HG03280 (cell line): ENCODE measurements around the gene SLC48A1.

Experiments
- ATAC-seq: cut with Tn5 transposase; IDR thresholded peaks from one replicate; pipeline ENCODE4 v1.9.1; 2021; ENCODE audit warnings: mild to moderate bottlenecking, moderate library complexity; ENCODE audit not compliant: unreplicated experiment

SLC48A1 gene

DNA sequence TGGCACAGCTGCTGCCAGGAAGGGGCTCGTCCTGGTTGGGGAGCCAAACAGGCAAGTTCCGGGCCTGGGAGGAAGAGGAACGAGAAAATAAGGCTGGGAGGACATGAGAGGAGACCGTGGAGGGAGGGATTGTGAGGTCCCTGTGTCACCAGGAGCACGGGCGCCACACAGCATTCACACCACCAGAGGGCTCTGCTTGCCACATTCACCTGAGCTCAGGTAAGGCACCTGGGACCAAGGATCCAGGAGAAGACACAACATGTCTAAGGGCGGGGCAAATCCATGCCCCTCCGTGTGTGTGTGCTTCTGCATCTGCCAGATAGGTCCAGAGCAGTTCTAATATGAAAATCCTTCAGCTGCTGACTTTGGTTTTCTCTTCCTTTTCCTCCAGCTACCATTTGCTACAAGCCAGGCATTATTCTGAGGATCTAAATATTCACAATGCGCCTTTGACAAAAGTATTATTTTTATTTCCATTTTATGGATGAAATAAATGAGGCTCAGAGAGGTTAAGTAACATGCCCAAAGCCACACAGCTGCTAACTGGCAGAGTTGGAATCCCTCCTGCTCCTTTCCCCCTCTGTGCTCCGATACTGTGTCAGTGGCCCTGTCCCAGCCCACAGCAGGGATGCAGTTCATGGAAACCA is 28.9 kb upstream of the SLC48A1 start:
- no peak for ATAC-seq

- ATAC-seq: no peak
These were observed 28.1 kb upstream of the SLC48A1 start for GRCh38 chr12:47744778-47745436.

- no peak for ATAC-seq
These were observed 27.5 kb upstream of the SLC48A1 start for GRCh38 chr12:47745485-47746041.

GRCh38 chr12:47746073-47746472 is 27.0 kb upstream of the SLC48A1 start:
- no peak for ATAC-seq

GRCh38 chr12:47746523-47746922 is 26.5 kb upstream of the SLC48A1 start:
- ATAC-seq: no peak

GRCh38 chr12:47747126-47747525 is 25.9 kb upstream of the SLC48A1 start:
- no peak for ATAC-seq

DNA sequence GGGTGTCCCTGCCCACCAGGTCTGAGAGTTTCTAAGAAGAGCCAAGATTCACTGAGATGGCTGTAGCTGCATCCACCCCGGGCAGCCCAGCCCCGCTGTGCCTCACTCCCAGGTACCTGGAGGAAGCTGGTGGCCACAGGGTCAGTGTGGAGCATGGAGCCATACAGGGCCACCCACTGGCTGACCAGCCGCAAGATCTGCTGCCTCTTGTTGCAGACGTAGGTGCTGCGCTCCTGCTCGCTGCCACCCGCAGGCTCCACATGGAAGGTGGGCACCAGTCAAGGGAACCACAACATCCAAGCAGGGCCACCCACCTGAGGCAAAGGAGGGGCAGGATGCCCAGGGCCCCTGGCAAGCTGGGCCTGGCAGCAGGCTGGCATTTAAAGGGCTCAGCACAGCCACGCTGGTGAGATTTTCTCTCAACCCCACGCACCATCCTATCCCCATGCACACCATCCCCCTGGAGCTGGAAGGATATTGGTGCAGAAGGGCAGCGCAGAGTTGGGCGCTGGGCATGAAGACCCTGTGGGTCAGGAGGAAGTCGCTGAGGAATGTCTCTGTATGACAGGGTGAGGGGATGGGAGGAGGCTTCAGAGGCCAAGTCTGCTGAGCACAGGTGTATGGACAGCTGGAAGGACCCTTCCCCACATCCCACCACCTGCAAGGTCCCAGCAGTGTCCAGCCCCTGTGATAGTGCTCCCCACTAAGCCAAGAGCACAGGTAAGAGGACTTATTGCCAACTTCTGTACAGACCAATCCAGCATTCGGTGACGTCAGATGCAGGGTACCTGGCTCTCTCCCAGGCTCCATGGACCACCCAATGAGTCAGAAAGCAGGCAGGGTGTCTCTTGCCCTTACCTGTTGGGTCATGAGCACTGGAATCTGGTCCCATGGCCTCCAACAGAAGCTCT is 25.2 kb upstream of the SLC48A1 start:
- ATAC-seq: no peak

DNA sequence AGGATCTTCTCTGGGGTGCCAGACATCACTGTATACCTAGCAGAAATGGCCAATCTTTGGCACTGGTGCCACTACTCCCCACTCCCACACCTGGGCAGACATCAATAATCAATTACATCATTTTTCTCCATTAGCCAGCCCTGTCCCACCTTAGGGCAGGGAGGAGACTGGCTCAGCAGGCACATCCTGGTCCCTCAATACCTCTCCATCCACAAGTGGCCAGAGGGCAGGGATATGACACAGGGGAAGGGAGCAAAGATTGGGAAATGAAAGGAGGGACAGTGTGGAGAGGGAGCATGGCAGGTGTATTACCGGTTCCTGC is 24.6 kb upstream of the SLC48A1 start:
- ATAC-seq: no peak

- no peak for ATAC-seq
These were observed 24.1 kb upstream of the SLC48A1 start for GRCh38 chr12:47748899-47749298.

DNA sequence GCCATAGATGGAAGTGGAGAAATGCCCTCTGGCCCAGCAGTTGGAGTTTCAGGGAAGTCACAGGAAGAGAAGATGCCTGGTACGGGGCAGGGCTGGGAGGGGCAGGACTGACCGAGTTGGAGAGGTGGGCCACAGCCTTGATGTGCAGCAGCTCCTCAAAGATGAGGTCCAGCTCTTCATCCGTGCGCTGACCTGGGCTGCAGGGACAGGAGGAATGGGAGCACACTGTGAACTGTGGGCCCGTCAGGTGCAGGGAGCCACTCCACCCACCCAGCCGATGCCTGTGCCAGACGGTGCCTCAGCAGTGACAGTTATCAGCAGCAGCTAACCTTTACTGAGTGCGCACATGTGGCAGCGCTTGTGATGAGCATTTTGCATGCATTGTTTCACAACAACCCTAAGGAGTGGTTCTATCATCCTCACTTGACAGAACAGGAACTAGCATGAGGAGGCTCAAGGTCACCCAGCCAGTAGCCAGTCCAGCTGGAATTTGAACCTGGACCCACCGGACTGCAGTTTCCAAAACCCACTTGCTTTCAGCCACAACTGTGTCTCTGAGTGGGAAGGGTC is 22.7 kb upstream of the SLC48A1 start:
- ATAC-seq: no peak

DNA sequence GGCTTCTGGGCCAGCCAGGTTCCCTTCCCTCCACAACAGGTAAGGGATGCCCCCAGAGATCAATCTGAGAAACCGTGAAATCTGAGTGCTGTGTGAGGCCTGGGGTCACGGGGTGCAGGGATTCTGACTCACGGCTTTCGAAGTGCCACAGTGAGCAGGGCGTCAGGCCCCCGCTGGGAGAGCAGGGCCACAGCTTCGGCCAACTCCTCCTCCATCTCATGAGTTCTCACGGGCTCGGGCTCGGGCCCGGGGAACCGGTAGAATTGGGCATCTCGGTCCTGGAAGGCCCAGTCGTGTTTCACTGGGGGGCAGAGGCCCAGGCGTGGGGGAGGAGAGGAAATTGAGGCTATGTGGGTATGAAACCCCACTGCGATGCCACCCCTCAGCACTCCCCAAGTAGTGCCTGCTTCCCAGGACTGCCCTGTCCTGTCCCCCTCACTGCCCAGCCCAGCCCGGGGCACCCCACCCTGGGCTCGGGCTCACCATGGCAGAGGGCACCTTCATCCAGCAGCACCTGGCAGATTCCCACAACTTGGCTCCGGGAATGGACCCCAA is 22.0 kb upstream of the SLC48A1 start:
- no peak for ATAC-seq

GRCh38 chr12:47751561-47751960 is 21.5 kb upstream of the SLC48A1 start:
- ATAC-seq: no peak

- ATAC-seq: no peak
These were observed 20.9 kb upstream of the SLC48A1 start for GRCh38 chr12:47752121-47752520.

- ATAC-seq: no peak
These were observed 20.5 kb upstream of the SLC48A1 start for GRCh38 chr12:47752552-47752951.

DNA sequence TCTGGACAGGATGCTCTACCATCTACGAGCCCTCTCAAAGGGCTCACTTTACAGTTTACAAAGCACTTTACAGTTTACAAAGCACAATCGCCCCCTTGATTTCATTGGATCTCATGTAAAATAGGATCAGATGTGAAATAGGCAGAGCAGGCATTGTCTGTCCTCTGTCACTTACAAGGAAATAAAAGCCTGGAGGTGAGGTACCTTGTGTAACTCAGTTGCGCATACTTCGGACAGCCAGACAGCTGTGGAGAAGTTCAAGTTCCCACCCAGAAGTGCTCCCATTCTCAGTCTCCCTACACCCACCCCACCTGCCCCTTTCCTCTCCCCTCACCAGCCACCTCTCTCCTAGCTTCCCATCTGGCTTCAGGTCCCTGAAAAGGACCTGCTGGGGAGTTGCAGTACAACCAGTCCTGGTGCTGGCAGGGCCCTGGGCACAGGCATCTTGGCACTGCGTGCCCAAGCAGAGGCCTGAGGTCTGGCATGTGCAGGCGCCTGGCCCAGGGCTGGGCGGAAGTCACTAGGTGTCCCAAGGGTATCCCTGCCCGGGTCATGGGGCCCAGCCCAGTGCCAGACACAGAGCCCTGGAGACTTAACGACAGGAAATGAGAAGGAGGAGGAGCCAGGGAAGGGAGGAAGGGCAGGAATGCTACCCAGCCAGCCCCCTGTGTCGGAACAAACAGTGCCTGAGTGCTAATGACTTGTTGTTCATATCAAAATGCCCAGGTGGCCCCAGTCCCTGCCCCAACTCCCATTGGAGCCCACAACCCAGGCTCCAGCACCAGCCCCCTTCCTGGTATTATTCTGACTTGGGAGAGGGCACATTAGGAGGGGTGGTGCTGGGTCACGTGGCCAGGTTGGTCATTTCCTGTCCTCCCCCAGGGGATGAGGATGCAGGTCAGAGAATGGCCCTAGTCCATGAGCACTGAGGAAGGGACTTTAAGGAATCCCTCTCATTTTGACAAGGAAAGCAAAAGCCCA is 19.7 kb upstream of the SLC48A1 start:
- ATAC-seq: no peak

DNA sequence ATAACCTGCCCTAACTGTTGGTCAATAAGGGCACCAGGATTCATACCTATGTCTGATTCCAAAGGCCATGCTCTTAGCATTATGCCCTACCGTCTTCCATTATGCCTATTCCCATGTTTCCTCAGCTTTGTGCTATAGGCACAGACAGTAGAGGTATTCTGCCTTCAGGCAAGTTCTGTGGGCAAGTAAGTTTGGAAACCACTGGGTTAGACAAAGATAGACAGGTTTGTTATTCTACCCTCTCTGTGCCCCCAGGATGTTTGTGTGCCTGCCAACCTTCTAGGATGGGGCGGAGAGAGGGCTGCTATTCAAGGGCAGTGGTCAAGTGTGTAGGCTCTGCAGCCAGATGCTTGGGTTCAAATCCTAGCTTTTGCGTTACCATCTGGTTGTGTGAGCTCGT is 18.9 kb upstream of the SLC48A1 start:
- no peak for ATAC-seq

- no peak for ATAC-seq
These were observed 18.2 kb upstream of the SLC48A1 start for GRCh38 chr12:47754881-47755280.

DNA sequence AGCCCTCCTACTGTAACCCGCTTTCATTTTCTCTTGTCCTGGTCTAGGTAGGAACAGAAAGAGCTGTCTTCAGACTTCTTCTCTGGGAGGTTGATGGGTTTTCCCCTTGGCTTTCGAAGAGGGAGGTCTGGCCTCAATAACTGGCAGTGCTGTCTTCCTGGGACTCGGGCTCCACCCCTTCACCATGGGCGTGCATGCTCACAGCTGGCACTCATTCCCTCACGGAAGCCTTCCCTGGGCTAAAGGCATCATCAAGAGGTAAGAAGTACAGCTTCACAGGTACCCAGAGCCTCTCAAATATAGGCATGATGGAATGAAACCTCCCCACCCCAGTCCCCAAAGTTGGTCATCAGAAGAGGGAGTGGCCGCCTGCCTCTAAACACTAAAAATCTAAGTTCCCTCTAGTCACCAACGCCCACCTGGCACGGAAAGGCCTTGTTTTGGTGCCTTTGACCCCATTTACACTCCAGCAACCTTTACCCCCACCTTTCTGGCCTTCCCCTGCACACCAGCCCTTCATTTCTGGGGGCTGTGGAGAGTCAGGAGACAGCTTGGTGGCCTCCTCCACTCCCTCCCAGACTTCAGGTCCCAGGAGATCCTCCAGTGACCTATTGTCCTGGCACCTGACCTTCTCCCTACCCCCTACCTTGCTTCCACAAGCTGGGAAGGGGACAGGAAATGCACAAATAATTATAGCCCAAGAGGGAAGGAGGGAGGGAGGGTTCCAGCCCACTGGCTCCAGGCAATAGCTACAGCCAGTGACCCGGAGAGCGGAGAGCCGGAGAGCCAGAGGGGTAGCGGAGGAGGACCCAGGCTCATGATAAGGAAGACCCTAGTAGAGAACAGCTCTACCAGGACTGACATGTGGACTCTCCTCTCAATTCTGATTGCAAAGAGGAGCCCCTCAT is 17.1 kb upstream of the SLC48A1 start:
- ATAC-seq: peak; percentile 67

GRCh38 chr12:47757364-47757839 is 15.6 kb upstream of the SLC48A1 start:
- ATAC-seq: no peak
